ENCODE results near the gene CEP83.
"Not testable (repeated sequence)": the region's sequence is repeated elsewhere in the genome, so short reads cannot be mapped to it uniquely, and the experiment has no call there.

The CEP83 gene

DNA sequence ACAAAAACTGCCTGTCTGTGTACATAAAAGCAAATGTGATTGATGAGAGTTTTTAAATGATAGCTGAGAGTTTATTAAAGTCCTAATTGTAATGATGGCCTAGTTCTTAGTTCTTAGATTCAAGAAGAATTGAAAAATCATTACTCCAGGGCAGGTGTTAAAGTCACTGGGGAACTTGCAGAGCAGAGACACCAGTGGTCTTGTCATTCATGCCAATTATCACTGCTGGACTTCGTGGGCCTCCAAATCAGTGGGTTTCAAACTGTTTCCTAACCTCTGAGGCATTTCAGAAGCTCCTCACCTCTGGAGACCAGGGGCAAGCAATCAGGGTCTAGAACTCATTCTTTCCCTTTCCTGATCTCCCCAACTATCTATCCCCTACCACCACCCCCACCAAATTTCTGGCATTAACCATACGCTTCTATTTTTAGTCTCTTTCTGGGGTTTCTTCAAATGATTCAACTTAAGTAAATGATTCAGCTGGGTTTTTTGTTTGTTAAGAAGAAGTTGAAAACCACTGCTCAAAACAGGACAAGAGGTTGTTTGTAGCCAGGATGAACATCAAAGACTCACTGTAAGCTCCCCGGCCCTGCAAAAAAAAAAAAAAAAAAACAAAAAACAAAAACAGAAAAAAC, 80.1 kb downstream of the CEP83 start:
- DNase-seq (ENCODE audit: low read depth, low spot score), result no peak

DNA sequence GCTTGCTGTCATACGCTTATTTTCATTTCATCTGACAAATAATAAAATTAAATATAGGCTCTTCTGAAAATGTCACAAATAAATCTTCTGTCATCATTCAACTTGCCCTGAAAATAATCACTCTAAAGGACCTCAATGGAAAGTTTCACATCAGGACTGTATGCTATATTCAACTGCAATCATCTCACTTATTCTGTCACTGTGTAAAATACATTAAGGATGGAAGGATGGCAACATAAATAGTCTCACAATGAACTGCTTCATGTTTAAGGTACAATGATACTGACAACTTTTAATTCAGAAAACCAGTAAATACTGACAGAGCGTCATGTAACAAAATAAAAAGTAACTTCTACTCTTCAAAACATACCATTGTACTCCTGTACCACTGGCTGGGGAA, 82.1 kb downstream of the CEP83 start:
- DNase-seq (ENCODE audit: low read depth, low spot score), result no peak

DNA sequence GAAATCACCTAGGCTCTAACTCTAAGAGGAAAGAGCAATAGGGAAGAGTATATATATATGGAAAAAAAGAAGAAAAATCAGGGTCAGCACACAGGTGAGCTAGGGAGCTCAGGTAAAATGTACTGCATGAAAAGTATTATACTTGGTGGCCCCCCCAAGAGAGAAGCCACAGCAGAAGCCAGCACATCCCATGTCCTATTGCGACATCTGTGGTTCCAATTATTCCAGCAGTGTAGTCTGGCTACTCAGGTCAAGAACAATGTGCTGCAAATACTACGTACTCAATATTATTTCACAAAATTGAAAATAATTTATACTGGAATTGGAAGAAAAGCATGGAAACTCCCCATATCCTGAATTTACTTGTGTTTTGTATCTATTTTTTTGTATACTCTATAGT, 85.5 kb downstream of the CEP83 start:
- DNase-seq (ENCODE audit: low read depth, low spot score), result no peak

DNA sequence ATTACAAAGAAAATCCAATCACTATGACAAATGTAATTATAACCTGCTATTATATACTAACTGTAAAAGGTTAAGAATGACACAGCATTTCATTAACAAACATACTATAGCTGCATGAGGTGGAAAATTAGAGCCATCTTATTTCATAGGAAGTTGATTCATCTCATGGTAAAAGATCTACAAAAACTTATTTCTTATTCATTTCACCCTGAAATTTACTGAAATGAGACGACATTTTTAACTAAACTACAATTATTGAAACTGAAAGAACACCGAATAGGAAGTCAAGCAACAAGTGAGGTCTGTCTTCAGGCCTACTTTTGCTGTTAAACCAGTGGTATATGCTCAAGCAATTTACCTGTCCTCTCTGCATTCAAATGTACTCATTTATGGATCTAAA, 87.2 kb downstream of the CEP83 start:
- DNase-seq (ENCODE audit: low read depth, low spot score), result no peak

DNA sequence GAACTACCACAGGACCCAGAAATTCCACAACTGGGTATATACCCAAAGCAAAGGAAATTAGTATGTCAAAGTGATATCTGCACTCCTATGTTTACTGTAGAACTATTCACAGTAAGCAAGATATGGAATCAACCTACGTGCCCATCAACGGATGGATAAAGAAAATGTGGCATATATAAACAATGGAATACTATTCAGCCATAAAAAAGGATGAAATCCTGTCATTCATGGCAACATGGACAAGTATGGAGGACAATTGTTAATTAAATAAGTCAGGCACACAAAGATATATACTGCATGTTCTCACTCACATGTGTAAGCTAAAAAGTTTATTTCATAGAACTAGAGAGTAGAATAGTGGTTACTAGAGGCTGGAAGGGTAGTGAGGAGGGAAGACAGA, 97.0 kb downstream of the CEP83 start:
- DNase-seq (ENCODE audit: low read depth, low spot score), result no peak

DNA sequence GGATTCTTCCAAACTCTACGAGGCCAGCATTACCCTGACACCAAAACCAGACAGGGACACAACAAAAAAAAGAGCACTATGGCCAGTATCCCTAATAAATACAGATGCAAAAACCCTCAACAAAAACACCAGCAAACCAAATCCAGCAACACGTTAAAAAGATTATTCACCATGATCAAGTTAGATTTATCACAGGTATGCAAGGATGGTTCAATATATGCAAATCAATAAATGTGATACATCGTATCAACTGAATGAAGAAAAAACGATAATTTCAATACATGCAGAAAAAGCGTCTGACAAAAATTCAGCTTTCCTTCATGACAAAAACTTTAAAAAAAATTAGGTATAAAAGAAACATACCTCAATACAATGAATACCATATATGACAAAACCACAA, 99.9 kb downstream of the CEP83 start:
- no peak for DNase-seq (ENCODE audit: low read depth, low spot score)

DNA sequence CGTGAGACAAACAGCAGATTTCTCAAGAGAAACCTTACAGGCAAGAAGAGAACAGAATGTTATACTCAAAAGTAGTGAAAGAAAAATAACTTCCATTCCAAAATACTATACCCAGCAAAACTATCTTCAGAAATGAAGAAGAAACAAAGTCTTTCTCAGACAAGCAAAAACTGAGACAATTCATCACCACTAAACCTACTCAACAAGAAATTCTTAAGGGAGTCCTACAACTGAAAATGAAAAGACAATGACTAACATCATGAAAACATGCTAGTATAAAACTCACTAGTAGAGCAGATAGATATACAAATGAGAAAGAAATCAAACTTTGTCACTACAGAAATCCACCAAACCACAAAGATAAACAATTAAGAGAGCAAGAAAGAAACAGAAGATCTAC, 106.5 kb downstream of the CEP83 start:
- DNase-seq (ENCODE audit: low read depth, low spot score), result no peak

DNA sequence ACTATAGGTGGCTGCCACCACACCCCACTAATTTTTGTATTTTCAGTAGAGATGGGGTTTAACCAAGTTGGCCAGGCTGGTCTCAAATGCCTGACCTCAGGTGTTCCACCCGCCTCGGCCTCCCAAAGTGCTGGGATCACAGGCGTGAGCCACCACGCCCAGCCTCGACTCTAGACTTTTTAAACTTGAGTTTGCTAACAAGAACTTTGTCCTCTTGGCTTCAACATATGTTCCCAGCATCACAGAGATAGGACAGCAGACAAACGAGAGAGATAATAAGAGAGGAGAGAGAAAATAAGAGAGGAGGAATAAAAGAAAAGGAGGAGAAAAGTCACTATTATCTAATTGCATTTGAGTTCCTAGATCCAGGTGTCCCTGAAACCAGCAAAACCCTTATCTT, 119.1 kb downstream of the CEP83 start:
- DNase-seq (ENCODE audit: low read depth, low spot score), result no peak

DNA sequence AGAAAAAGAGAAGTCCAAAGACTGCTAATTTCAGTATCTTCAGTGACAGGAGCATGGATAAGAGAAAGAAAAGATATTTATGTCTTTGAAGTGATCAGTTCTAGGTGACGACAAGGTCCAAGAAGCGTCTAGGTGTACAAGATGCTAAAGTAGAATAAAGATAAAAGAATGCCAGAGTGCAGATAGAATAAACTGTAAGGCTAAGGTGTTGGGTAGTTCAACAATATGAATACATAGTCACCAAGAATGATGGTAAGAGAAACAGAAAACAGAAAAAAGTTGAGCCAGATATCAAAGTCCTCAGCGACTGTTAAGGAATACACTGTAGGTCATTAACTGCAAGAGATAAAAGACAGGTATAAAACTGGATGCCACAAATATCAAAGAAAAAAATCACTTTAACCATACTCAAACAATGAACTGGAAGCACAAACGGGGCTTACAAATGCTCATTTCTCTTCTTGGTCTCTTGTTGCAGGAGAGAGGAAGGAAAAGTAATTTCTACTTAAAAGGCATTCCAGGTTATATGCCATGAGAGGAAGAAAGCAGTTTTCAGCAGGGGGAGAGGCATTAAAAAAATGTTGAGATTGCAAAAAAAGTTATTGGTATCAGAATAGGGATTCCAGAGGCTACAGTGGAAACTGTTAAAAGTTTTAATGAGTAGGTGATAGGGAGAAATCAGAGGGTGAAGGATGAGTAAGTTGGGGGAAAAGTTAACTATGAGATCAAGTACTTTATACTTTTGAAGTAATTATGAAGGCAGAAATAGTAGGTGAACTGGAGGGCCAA, 121.5 kb downstream of the CEP83 start:
- DNase-seq (ENCODE audit: low read depth, low spot score), result no peak

DNA sequence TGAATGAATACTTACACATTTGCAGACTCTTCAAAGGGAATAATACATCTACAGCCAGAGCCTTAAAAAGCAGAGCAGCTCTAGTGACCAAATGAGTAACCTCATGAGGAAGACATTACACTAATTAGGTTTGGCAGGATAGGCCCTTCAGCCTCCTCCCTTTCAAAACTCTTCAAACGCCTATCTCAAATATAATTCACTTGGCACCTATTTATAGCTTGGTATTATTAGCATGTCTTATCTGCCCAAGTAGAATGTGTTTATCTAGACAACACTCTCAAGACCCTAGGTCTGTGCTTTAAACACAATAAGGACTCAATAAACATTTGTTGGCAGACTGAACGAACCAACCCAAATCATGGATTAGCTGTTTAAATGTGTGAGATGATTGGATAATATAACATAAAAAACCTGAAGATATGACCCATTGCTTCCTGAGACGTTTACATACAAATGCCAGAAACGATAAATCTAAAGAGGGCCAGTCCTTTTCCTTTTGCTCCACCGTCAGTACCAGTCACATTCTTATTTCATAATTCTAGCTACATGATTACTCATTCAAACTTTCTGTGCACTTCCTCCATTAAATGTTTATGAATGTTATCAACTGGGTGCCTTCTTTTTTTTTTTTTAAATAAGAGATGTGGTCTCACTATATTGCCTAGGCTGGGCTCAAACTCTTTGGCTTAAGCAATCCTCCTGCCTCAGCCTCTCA, 123.3 kb downstream of the CEP83 start:
- no peak for DNase-seq (ENCODE audit: low read depth, low spot score)

DNA sequence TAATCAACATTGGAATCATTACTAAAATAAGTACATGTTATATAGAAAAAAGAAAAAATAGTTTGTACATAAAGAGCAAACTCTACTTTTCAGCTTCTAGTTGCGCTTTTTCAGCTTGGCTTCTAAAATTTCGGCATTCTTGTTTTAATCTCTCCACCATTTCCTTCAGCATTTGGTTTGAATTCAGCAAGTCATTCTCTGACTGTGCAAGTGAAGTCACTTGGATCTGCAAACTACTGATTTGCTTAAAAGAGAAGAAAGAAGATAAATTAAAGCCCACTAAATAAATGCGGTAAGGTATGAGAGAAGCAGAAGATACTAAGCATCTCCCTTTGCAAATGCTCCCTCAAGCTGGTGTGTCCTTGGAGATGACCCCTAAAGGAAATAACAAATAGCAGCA, 126.3 kb downstream of the CEP83 start:
- DNase-seq (ENCODE audit: low read depth, low spot score), result no peak

DNA sequence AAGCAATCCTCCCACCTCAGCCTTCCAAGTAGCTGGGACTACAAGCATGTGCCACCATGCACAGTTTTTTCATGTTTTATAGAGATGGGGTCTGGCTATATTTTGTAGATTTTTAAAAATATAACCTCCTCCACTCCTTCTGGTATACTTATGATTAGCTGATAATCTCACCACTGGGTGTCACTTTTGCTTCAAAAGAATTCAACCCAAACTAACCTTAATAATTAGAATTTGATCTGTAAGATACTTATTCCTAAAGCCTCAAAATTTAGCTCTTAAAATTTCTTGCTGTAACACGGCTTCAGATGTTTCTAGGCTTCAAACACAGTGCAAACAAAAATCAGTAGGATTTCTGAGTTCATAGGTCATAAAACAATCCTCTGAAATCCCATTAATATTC, 130.3 kb downstream of the CEP83 start:
- no peak for DNase-seq (ENCODE audit: low read depth, low spot score)

DNA sequence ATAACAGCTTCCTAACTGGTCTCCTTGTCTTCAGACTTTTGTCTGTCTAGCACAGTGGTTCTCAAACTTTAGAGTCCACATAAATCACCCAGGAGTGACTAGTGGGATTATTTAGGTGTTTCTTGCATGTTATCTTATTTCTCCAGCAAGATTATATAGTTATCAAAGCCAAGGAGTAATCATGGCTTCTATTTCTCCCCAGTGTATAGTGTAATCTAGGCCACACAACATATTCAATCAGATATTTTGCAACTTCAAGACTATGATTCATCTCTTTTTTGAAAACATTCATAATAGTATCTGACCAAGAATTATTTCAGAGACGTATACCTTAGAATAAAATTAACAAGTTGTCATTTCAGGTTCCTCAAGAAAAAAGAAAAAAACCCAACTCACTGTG, 131.9 kb downstream of the CEP83 start:
- no peak for DNase-seq (ENCODE audit: low read depth, low spot score)

DNA sequence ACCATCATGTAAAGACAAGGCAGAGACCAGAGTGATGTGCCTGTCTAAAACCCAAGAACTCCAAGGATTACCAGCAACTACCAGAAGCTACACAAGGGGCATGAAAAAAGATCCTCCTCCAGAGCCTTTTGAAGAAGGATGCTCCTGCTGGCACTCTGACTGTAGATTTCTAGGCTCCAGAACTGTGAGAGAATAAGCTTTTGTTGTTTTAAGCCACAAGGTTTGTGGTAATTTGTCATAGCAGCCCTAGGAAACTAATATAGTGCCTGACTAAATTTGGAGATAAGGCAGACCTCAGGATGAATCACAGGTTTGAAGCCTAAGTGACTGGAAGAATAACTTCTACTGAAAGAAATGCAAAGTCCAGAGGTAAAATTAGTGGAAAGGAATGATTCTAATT, 132.9 kb downstream of the CEP83 start:
- DNase-seq (ENCODE audit: low read depth, low spot score), result no peak

DNA sequence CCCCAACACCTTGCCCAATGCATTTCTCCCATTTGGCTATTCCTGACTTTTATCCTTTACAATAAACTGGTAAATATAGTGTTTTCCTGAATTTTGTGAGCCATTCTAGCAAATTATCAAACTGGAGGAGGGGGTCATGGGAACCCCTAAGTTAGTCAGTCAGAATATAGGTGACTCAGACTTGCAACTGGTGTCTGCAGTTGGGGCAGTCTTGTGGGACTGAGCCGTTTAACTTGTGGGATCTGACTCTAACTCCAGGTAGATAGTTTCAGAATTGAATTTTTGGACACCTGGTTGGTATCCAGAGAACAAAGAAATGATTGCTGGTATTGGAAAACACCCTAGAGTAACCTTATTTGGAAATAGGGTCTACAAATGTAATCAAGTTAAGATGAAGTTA, 133.4 kb downstream of the CEP83 start:
- no peak for DNase-seq (ENCODE audit: low read depth, low spot score)

DNA sequence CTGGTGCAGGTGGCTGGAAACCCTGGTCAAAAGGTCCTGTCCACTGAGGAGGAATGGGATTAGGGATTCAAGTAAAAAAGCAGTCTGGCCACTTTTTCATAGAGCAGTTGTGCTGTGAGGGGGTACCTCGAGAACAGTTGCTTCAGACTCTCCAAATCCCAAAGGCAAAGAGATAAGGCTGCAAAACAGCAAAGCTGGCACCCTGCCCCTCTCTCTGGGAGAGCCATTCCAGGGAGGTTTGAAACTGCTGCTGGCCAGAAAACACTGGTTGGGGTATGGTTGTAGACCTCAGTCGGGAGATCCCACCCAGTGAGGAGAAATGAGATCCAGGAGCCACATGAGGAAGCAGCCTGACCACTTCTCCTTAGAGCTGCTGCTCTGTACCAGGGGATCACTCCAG, 137.3 kb downstream of the CEP83 start:
- DNase-seq (ENCODE audit: low read depth, low spot score), result no peak

DNA sequence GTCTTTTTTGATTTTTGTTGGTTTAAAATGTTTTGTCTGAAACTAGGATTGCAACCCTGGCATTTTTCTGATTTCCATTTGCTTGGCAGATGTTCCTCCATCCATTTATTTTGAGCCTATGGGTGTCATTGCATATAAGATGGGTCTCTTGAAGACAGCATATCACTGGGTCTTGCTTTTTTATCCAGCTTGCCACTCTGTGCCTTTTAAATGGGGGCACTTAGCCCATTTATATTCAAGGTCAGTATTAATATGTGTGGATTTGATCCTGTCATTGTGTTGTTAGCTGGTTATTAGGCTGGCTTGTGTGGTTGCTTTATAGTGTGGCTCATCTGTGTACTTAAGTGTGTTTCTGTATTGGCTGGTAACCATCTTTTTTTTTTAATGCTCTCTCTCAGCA, 139.6 kb downstream of the CEP83 start:
- DNase-seq (ENCODE audit: low read depth, low spot score), result no peak

DNA sequence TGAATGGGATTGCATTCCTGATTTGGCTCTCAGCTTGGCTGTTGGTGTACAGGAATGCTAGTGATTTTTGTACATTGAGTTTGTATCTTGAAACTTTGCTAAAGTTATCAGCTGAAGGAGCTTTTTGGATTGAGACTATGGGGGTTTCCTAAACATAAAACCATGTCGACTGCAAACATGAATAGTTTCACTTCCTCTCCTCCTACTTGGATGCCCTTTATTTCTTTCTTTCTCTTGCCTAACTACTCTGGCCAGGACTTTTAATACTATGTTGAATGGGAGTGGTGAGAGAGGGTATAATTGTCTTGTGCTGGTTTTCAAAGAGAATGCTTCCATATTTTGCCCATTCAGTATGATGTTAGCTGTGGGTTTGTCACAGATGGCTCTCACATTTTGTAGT, 141.5 kb downstream of the CEP83 start:
- no peak for DNase-seq (ENCODE audit: low read depth, low spot score)

DNA sequence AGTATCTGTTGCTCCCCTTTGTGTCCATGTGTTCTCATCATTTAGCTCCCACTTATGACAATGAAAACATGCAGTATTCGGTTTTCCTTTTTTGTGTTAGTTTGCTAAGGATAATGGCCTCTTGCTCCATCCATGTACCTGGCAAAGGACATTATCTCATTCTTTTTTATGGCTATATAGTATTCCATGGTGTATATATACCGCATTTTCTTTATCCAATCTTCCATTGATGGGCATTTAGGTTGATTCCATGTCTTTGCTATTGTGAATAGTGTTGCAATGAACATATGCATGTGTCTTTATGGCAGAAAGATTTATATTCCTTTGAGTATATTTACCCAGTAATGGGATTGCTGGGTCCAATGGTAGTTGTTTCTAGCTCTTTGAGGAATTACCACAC, 143.1 kb downstream of the CEP83 start:
- DNase-seq (ENCODE audit: low read depth, low spot score), result not testable (repeated sequence)

DNA sequence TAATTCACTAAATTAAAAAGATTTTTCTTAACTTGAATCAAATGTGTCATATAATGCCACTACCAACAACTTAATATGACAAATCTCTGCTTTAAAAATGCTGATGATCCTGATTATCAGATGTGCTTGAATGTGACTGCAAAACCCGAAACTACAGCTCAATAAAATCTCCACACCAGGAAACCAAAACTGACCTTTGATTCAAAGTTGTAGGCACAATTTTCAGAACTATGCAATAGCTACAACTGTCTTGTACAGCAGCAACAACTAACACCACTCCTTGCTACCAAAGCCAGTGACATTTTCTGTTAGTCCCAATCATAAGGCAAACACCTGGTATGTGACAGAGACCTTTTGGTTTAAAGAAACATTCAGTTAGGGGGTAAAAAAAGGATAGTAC, 147.3 kb downstream of the CEP83 start:
- no peak for DNase-seq (ENCODE audit: low read depth, low spot score)

DNA sequence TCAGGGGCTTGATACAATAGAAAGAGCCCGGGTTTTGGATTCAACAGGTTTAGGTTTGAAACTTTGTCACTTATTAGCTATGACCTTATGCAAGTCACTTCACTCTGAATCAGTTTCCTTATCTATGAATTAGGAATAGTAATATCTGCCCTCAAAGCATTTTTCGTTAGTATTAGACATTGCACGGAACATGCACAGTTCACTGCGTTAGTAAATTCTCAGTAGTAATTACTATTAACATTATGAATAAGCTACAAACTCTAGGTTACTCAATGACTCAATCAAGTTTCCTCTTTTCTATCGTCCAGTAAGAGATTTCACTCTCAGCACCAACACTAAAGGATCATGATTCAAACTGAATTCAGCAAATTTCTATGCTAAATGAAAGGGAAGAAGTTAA, 150.3 kb downstream of the CEP83 start:
- no peak for DNase-seq (ENCODE audit: low read depth, low spot score)

DNA sequence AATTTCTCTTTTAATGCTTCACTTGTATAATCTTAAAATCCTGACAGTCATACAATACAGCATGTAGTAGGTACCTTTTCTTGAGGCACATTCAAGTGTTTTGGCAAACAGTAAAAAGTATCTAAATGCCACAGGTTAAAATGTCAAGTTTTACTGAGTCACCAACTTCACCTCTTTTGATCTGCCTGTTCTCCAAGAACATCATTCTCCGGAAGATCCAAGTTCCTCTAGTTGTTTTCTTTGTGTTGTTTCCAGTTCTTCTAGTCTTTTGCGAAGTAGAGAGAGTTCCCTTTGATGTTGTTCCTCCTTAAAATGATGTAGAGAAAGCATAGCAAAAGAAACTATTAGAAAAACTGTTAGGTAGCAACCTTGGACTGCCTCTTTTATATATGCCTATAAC, 151.1 kb downstream of the CEP83 start:
- DNase-seq (ENCODE audit: low read depth, low spot score), result no peak

Data from activated naive CD8-positive, alpha-beta T cell treated with anti-CD3 and anti-CD28 coated beads, Interleukin-2, amount 50 U/mL, for 16 hours (primary cell).